Measurements from ENCODE around the gene HOXD1.

DNA sequence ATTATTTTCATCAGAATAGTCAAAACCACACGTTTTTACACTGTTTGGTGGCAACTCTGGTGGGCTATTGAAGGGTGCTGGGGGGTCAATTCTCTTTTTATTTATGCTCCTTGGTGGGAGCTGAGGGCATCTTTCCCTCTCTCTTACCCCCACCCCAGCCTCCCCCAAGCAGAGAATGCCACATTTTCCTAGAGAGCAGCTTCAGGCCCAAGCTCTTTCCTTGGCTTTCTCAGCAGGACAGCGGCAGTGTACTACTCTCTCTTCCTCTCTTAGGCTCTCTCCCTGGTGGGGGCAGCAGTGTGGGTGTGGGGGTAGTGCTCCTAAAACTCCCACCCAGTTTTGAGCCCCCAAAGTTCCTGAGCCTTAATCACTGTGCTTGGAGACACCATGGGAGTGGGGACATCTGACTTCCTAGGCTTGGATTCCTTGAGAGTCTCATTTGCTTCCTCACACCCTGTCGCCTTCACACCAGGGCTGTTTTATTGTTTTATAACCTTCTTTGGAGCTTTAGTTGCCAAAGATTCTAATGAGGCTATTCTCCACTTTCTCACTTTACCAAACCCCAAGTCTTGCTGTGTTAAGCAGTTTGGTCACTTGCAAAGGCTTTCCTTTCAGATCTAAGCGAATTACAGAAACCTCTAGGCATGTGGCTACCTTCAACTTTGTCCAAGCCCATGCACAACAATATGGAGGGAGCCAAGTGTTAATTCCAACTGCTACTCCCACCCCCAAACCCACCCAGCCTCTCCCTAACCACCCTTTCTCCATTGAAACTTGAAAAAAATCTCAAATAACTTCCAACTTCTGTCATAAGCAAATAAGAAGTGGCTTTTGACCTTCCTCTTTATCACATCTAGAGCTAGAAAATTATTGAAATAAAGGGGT lies 43.1 kb upstream of the HOXD1 start:
- no peak for TF ChIP-seq POLR2AphosphoS5 (IDR thresholded peaks at IDR 0.05; ENCODE audit: low read depth, low read length)
- TF ChIP-seq, protein P1, sequence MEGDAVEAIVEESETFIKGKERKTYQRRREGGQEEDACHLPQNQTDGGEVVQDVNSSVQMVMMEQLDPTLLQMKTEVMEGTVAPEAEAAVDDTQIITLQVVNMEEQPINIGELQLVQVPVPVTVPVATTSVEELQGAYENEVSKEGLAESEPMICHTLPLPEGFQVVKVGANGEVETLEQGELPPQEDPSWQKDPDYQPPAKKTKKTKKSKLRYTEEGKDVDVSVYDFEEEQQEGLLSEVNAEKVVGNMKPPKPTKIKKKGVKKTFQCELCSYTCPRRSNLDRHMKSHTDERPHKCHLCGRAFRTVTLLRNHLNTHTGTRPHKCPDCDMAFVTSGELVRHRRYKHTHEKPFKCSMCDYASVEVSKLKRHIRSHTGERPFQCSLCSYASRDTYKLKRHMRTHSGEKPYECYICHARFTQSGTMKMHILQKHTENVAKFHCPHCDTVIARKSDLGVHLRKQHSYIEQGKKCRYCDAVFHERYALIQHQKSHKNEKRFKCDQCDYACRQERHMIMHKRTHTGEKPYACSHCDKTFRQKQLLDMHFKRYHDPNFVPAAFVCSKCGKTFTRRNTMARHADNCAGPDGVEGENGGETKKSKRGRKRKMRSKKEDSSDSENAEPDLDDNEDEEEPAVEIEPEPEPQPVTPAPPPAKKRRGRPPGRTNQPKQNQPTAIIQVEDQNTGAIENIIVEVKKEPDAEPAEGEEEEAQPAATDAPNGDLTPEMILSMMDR (IDR thresholded peaks at IDR 0.05), result no peak
- TF ChIP-seq SIN3A (IDR thresholded peaks at IDR 0.05; ENCODE audit: borderline replicate concordance, insufficient read depth, low read depth, low read length), result no peak
- no peak for TF ChIP-seq TCF7L2 (IDR thresholded peaks at IDR 0.05; ENCODE audit: low read depth, low read length)
- TF ChIP-seq, protein P2, sequence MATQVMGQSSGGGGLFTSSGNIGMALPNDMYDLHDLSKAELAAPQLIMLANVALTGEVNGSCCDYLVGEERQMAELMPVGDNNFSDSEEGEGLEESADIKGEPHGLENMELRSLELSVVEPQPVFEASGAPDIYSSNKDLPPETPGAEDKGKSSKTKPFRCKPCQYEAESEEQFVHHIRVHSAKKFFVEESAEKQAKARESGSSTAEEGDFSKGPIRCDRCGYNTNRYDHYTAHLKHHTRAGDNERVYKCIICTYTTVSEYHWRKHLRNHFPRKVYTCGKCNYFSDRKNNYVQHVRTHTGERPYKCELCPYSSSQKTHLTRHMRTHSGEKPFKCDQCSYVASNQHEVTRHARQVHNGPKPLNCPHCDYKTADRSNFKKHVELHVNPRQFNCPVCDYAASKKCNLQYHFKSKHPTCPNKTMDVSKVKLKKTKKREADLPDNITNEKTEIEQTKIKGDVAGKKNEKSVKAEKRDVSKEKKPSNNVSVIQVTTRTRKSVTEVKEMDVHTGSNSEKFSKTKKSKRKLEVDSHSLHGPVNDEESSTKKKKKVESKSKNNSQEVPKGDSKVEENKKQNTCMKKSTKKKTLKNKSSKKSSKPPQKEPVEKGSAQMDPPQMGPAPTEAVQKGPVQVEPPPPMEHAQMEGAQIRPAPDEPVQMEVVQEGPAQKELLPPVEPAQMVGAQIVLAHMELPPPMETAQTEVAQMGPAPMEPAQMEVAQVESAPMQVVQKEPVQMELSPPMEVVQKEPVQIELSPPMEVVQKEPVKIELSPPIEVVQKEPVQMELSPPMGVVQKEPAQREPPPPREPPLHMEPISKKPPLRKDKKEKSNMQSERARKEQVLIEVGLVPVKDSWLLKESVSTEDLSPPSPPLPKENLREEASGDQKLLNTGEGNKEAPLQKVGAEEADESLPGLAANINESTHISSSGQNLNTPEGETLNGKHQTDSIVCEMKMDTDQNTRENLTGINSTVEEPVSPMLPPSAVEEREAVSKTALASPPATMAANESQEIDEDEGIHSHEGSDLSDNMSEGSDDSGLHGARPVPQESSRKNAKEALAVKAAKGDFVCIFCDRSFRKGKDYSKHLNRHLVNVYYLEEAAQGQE (IDR thresholded peaks at IDR 0.05; ENCODE audit: insufficient read depth in 1 of 2, low read depth in 2 of 2, low read length in 1 of 2), result no peak
